ENCODE data around the gene NOS1AP.

The NOS1AP gene

DNA sequence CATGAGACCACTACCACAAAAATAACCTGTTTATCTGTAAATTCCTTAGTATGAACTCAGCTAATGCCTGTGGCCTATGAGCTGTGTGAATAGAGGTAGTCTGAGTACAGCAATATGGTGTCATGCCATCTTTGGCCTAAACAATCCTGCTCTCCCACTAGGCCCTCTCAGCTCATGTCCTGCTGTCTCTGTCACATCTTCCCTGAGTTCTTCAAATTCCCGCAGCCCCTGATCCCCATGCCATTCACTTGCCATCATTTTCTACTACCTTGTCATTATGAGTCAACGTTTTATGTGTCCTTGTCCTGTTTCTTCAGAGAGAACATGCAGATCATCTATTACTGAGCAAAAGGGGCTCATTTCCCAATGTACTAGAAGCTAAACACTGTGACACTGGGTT is 181.6 kb downstream of the NOS1AP start:
- DNase-seq (ENCODE audit: low read depth, low spot score): no peak
- no peaks in the 10 kb centered on the region for H3K9me3 ChIP-seq (ENCODE audit: insufficient read depth, low read length)
- no peak overlapping the region for H3K9ac ChIP-seq (ENCODE audit: insufficient read length, low read depth)
- no peaks in the 10 kb centered on the region for H3K27me3 ChIP-seq (ENCODE audit: insufficient read depth, insufficient read length)
- no peak for TF ChIP-seq YY1 (IDR thresholded peaks at IDR 0.05; ENCODE audit: insufficient read depth, insufficient read length)
- no peak for TF ChIP-seq ZNF274 (IDR thresholded peaks at IDR 0.05; ENCODE audit: low read depth, low read length)
- TF ChIP-seq SUZ12 (IDR thresholded peaks at IDR 0.05; ENCODE audit: extremely low read depth, insufficient read depth, insufficient read length): no peak
- H3K36me3 ChIP-seq (ENCODE audit: insufficient read depth, insufficient read length, low read length): no peaks in the 10 kb centered on the region
- H3K4me3 ChIP-seq (ENCODE audit: insufficient read length, low read depth): no peak overlapping the region
- H3K4me1 ChIP-seq (ENCODE audit: insufficient read depth, insufficient read length): peaks cover 8% of the 10 kb centered on the region

DNA sequence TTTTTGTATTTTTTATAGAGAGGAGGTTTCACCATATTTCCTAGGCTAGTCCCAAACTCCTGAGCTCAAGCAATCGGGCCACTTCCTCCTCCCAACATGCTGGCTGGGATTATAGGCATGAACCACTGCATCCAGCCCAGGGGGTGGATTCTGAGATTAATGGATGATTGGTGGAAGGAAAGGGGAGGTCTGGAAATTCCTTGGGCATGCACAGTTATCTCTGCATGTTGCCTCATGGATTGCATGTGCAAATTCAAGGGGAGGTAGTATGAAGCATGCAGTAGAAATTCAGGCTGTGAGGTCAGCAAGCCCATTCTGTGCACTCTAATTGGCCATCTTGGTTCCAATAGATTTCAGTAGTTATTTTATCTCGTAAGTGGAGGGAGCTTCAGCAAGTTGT is 182.7 kb downstream of the NOS1AP start:
- Histone ChIP-seq H3K27me3 (ENCODE audit: insufficient read depth, insufficient read length) (no peaks in the 10 kb centered on the region), H3K4me3 (ENCODE audit: insufficient read length, low read depth) (no peak overlapping the region), H3K4me1 (ENCODE audit: insufficient read depth, insufficient read length) (peaks cover 8% of the 10 kb centered on the region), H3K9me3 (ENCODE audit: insufficient read depth, low read length) (no peaks in the 10 kb centered on the region), H3K36me3 (ENCODE audit: insufficient read depth, insufficient read length, low read length) (no peaks in the 10 kb centered on the region), H3K9ac (ENCODE audit: insufficient read length, low read depth) (no peak overlapping the region)
- DNase-seq (ENCODE audit: low read depth, low spot score): no peak
- TF ChIP-seq ZNF274 (IDR thresholded peaks at IDR 0.05; ENCODE audit: low read depth, low read length) (no peak), YY1 (IDR thresholded peaks at IDR 0.05; ENCODE audit: insufficient read depth, insufficient read length) (no peak), SUZ12 (IDR thresholded peaks at IDR 0.05; ENCODE audit: extremely low read depth, insufficient read depth, insufficient read length) (no peak)

DNA sequence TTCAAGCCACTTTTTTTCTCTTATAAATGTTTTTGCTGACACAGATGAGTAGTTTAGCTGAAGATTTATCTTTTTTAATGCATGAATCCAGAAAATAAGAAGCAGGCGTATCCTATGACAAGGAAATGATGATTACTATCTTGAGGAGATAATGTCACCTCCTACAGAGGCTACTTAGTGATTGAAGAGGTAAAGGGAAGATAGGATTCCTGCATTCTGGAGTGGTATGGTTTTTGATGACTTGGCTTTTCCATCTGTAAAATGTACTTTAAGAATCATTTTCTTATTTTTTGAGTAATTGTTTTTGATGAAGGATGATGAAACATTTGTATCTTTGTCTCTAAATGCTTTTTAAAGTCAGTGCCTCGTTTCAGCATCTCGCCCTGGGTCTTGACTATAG is 184.3 kb downstream of the NOS1AP start:
- Histone ChIP-seq H3K27me3 (ENCODE audit: insufficient read depth, insufficient read length) (no peaks in the 10 kb centered on the region), H3K4me1 (ENCODE audit: insufficient read depth, insufficient read length) (peaks cover 8% of the 10 kb centered on the region), H3K9ac (ENCODE audit: insufficient read length, low read depth) (no peak overlapping the region), H3K36me3 (ENCODE audit: insufficient read depth, insufficient read length, low read length) (no peaks in the 10 kb centered on the region), H3K9me3 (ENCODE audit: insufficient read depth, low read length) (peaks cover 8% of the 10 kb centered on the region; the same call in 1 of the 2 replicates), H3K4me3 (ENCODE audit: insufficient read length, low read depth) (no peak overlapping the region)
- TF ChIP-seq ZNF274 (IDR thresholded peaks at IDR 0.05; ENCODE audit: low read depth, low read length) (no peak), YY1 (IDR thresholded peaks at IDR 0.05; ENCODE audit: insufficient read depth, insufficient read length) (no peak), SUZ12 (IDR thresholded peaks at IDR 0.05; ENCODE audit: extremely low read depth, insufficient read depth, insufficient read length) (no peak)
- DNase-seq (ENCODE audit: low read depth, low spot score): no peak

DNA sequence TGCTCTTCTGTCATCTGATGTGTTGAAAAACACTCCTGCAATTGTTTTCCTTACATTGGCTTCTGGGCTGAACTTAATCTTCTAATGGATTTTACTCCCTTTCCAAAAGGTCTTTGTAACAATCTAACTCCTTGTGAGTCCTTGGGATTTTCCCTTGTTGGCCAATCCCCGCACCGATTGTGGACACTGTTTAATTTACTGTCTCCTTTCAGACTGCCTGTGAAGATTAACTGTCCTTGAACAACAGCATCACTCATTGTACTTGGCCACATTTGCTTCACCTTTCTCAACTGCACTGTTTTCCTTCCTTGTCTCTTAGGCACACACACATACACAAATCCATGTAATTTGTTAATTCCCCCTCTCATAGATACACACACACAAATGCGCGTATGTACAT is 186.8 kb downstream of the NOS1AP start:
- no peaks in the 10 kb centered on the region for H3K36me3 ChIP-seq (ENCODE audit: insufficient read depth, insufficient read length, low read length)
- H3K27me3 ChIP-seq (ENCODE audit: insufficient read depth, insufficient read length): no peaks in the 10 kb centered on the region
- TF ChIP-seq YY1 (IDR thresholded peaks at IDR 0.05; ENCODE audit: insufficient read depth, insufficient read length): no peak
- no peak for TF ChIP-seq ZNF274 (IDR thresholded peaks at IDR 0.05; ENCODE audit: low read depth, low read length)
- TF ChIP-seq SUZ12 (IDR thresholded peaks at IDR 0.05; ENCODE audit: extremely low read depth, insufficient read depth, insufficient read length): no peak
- H3K9ac ChIP-seq (ENCODE audit: insufficient read length, low read depth): no peak overlapping the region
- no peak overlapping the region for H3K4me3 ChIP-seq (ENCODE audit: insufficient read length, low read depth)
- peaks cover 4% of the 10 kb centered on the region for H3K4me1 ChIP-seq (ENCODE audit: insufficient read depth, insufficient read length)
- peaks cover 13% of the 10 kb centered on the region; the same call in 1 of the 2 replicates for H3K9me3 ChIP-seq (ENCODE audit: insufficient read depth, low read length)
- DNase-seq (ENCODE audit: low read depth, low spot score): no peak

DNA sequence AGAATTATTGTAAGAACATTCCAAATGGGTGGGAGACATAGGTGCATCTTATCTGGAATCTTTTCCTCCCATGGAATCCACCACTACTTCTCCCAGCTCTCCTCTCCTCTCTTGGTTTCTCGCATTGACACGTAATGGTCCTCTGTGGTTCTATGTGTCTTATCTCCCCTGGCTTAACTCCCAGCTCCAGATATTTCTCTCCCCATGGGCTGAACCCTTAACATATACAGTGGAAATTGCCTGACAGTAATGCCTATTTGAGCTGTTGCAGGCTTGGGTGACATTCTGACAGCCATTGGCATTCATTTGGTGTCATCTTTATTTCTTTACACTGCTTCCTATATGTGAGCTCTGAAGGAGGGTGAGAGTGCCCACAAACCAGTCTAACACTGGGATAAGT is 188.9 kb downstream of the NOS1AP start:
- Histone ChIP-seq H3K36me3 (ENCODE audit: insufficient read depth, insufficient read length, low read length) (no peaks in the 10 kb centered on the region), H3K4me3 (ENCODE audit: insufficient read length, low read depth) (no peak overlapping the region)

DNA sequence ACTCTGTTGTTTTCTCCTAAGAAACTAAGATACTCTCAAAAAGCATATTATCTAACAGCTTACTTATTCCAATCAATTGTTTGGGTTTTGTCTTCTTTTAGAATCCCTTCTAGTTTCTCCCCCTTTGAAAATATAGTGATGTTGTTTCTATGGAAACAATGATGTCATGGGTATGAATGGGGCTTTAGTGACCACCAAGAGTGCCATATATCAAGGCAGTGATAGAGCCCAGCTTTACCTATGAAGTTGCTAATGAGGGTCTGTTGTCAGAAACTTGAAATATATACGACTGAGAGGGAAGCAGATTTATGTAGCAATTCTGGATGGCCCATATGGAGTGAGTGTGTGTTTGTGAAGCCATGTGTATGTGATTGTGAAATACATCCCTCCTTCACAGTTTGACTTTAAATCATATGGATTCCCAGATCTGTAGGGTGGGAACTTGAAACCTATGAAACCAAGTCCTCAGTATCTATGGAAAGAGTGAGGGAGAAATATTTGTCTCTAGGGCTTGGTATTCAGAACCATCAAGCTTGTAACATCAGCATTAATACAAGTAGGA is 190.5 kb downstream of the NOS1AP start:
- Histone ChIP-seq H3K4me1 (ENCODE audit: insufficient read depth, insufficient read length) (peaks cover 2% of the 10 kb centered on the region), H3K9me3 (ENCODE audit: insufficient read depth, low read length) (peaks cover 13% of the 10 kb centered on the region; the same call in 1 of the 2 replicates), H3K36me3 (ENCODE audit: insufficient read depth, insufficient read length, low read length) (no peaks in the 10 kb centered on the region), H3K27me3 (ENCODE audit: insufficient read depth, insufficient read length) (no peaks in the 10 kb centered on the region), H3K9ac (ENCODE audit: insufficient read length, low read depth) (no peak overlapping the region), H3K4me3 (ENCODE audit: insufficient read length, low read depth) (no peak overlapping the region)
- no peak for DNase-seq (ENCODE audit: low read depth, low spot score)
- TF ChIP-seq SUZ12 (IDR thresholded peaks at IDR 0.05; ENCODE audit: extremely low read depth, insufficient read depth, insufficient read length) (no peak), YY1 (IDR thresholded peaks at IDR 0.05; ENCODE audit: insufficient read depth, insufficient read length) (no peak), ZNF274 (IDR thresholded peaks at IDR 0.05; ENCODE audit: low read depth, low read length) (no peak)

More for the DNA sequence above, 188.9 kb downstream of the NOS1AP start:
- no peak for DNase-seq (ENCODE audit: low read depth, low spot score)
- peaks cover 13% of the 10 kb centered on the region; the same call in 1 of the 2 replicates for H3K9me3 ChIP-seq (ENCODE audit: insufficient read depth, low read length)
- no peaks in the 10 kb centered on the region for H3K27me3 ChIP-seq (ENCODE audit: insufficient read depth, insufficient read length)
- no peak for TF ChIP-seq SUZ12 (IDR thresholded peaks at IDR 0.05; ENCODE audit: extremely low read depth, insufficient read depth, insufficient read length)
- no peak for TF ChIP-seq YY1 (IDR thresholded peaks at IDR 0.05; ENCODE audit: insufficient read depth, insufficient read length)
- H3K4me1 ChIP-seq (ENCODE audit: insufficient read depth, insufficient read length): peaks cover 4% of the 10 kb centered on the region
- no peak overlapping the region for H3K9ac ChIP-seq (ENCODE audit: insufficient read length, low read depth)

DNA sequence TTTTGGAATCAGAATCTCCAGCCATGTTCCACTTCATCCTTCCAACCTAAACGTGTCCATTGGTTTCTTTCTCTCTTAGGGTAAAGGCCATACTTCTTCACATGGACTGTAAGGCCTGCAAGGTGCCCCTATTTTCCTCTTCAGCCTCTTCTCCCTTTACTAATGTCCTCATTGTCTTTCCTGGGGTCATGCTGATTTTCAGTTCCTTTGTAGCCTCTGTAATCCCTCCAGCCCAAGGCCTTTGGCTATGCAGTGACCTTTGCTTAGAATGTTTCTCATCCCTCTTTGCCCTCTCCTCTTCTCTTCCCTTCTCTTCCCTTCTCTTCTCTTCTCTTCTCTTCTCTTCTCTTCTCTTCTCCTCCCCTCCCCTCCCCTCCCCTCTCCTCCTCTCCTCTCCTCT is 194.6 kb downstream of the NOS1AP start:
- Histone ChIP-seq H3K4me1 (ENCODE audit: insufficient read depth, insufficient read length) (no peaks in the 10 kb centered on the region), H3K9me3 (ENCODE audit: insufficient read depth, low read length) (0 out of 2 replicates have a peak, but pooled peaks cover 1% of the 10 kb centered on the region), H3K9ac (ENCODE audit: insufficient read length, low read depth) (no peak overlapping the region), H3K36me3 (ENCODE audit: insufficient read depth, insufficient read length, low read length) (no peaks in the 10 kb centered on the region), H3K4me3 (ENCODE audit: insufficient read length, low read depth) (no peak overlapping the region), H3K27me3 (ENCODE audit: insufficient read depth, insufficient read length) (no peaks in the 10 kb centered on the region)
- no peak for DNase-seq (ENCODE audit: low read depth, low spot score)
- no peak for TF ChIP-seq ZNF274 (IDR thresholded peaks at IDR 0.05; ENCODE audit: low read depth, low read length)
